ENCODE results near the gene UNKL.
A peak's percentile ranks its signal among the peaks of the same experiment; 100 is the strongest.

Gene UNKL

GRCh38 chr16:1348441-1348840 lies 66.1 kb downstream of the UNKL start:
- DNase-seq, result no peak

- no peak for DNase-seq
Observed at GRCh38 chr16:1347962-1348361, 66.5 kb downstream of the UNKL start.

GRCh38 chr16:1347286-1347855 lies 67.1 kb downstream of the UNKL start:
- no peak for DNase-seq

GRCh38 chr16:1346422-1347285 lies 67.8 kb downstream of the UNKL start:
- no peak for DNase-seq

GRCh38 chr16:1345651-1346421 lies 68.7 kb downstream of the UNKL start:
- no peak for DNase-seq

- DNase-seq, result no peak
Observed at GRCh38 chr16:1345087-1345486, 69.4 kb downstream of the UNKL start.

GRCh38 chr16:1344499-1344898 lies 70.0 kb downstream of the UNKL start:
- DNase-seq, result no peak

GRCh38 chr16:1343428-1344242 lies 70.9 kb downstream of the UNKL start:
- no peak for DNase-seq

- DNase-seq, result peak; percentile 94
Observed at GRCh38 chr16:1342526-1343427, 71.7 kb downstream of the UNKL start.

- no peak for DNase-seq
Observed at GRCh38 chr16:1341495-1342420, 72.7 kb downstream of the UNKL start.

- DNase-seq, result no peak
Observed at GRCh38 chr16:1340730-1341494, 73.6 kb downstream of the UNKL start.

GRCh38 chr16:1338855-1339675 lies 75.4 kb downstream of the UNKL start:
- DNase-seq, result no peak

- DNase-seq, result no peak
Observed at GRCh38 chr16:1338119-1338730, 76.3 kb downstream of the UNKL start.

GRCh38 chr16:1337486-1337885 lies 77.0 kb downstream of the UNKL start:
- DNase-seq, result no peak

- DNase-seq, result no peak
Observed at GRCh38 chr16:1336619-1337018, 77.9 kb downstream of the UNKL start.

- DNase-seq, result no peak
Observed at GRCh38 chr16:1335996-1336395, 78.5 kb downstream of the UNKL start.

- DNase-seq, result no peak
Observed at GRCh38 chr16:1335211-1335971, 79.1 kb downstream of the UNKL start.

- no peak for DNase-seq
Observed at GRCh38 chr16:1334739-1335138, 79.8 kb downstream of the UNKL start.

Measured in inflammatory macrophage treated with lipopolysaccharide for 4 hours (primary cell).